ENCODE measurements around the gene C17orf100. TPM values are rescaled to one million over a fixed set of nuclear protein-coding genes. Genes with fewer than 3 reads are reported as not detected.

C17orf100 gene
- total RNA-seq, 2 experiments from 2014 or later, result 0.69 to 0.70 TPM

DNA sequence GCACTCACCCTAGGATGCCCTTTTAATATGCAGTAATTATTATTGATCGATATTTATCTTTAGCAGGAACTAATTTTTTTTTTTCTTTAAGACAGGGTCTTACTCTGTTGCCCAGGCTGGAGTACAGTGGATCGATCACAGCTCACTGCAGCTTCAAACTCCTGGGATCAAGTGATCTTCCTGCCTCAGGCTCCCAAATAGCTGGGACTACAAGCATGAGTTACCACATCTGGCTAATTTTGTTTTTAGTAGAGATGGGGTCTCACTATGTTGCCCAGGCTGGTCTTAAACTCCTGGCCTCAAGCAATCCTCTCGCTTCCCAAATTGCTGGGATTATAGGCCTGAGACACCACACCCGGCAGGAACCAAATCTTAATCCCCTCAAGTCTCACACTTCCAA, 40.3 kb upstream of the C17orf100 start:
- H3K4me3 ChIP-seq (ENCODE audit: low read length), result no peak overlapping the region
- no peaks in the 10 kb centered on the region for H3K4me1 ChIP-seq (ENCODE audit: insufficient read depth, low read length)
- Mint-ChIP-seq H3K4me1 (ENCODE audit: low read depth) (no peaks in the 10 kb centered on the region), H3K36me3 (ENCODE audit: low read depth) (peaks cover 75% of the 10 kb centered on the region), H3K9me3 (no peaks in the 10 kb centered on the region), H3K27me3 (no peaks in the 10 kb centered on the region), H3K27ac (no peak overlapping the region), H3K4me3 (no peak overlapping the region)
- DNase-seq, result no peak
- TF ChIP-seq, protein P1, sequence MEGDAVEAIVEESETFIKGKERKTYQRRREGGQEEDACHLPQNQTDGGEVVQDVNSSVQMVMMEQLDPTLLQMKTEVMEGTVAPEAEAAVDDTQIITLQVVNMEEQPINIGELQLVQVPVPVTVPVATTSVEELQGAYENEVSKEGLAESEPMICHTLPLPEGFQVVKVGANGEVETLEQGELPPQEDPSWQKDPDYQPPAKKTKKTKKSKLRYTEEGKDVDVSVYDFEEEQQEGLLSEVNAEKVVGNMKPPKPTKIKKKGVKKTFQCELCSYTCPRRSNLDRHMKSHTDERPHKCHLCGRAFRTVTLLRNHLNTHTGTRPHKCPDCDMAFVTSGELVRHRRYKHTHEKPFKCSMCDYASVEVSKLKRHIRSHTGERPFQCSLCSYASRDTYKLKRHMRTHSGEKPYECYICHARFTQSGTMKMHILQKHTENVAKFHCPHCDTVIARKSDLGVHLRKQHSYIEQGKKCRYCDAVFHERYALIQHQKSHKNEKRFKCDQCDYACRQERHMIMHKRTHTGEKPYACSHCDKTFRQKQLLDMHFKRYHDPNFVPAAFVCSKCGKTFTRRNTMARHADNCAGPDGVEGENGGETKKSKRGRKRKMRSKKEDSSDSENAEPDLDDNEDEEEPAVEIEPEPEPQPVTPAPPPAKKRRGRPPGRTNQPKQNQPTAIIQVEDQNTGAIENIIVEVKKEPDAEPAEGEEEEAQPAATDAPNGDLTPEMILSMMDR (IDR thresholded peaks at IDR 0.05), result no peak
- intact Hi-C loops (cut with DNase I, micrococcal nuclease), result no loop called here
- peaks cover 44% of the 10 kb centered on the region for H3K36me3 ChIP-seq (ENCODE audit: insufficient read depth, low read length)
- H3K9me3 ChIP-seq (ENCODE audit: control insufficient read depth in 1 of 2, insufficient read depth in 1 of 2, low read length in 2 of 2), result no peaks in the 10 kb centered on the region
- ATAC-seq (ENCODE audit: poor library complexity), result no peak
- no peaks in the 10 kb centered on the region for H3K27me3 ChIP-seq (ENCODE audit: control insufficient read depth in 1 of 2, insufficient read depth in 2 of 2, low read length in 2 of 2)
- ChIA-PET CTCF (no interaction called here), POLR2A (no interaction called here)
- H3K27ac ChIP-seq (ENCODE audit: low read depth in 1 of 2, low read length in 2 of 2), result no peak overlapping the region

GRCh38 chr17:6623941-6624340, 27.6 kb upstream of the C17orf100 start:
- ChIA-PET POLR2A (no interaction called here), CTCF (no interaction called here)
- Histone ChIP-seq H3K36me3 (ENCODE audit: insufficient read depth, low read length) (peaks cover 44% of the 10 kb centered on the region), H3K9me3 (ENCODE audit: control insufficient read depth in 1 of 2, insufficient read depth in 1 of 2, low read length in 2 of 2) (no peaks in the 10 kb centered on the region), H3K27me3 (ENCODE audit: control insufficient read depth in 1 of 2, insufficient read depth in 2 of 2, low read length in 2 of 2) (no peaks in the 10 kb centered on the region), H3K4me1 (ENCODE audit: insufficient read depth, low read length) (no peaks in the 10 kb centered on the region), H3K4me3 (ENCODE audit: low read length) (no peak overlapping the region), H3K27ac (ENCODE audit: low read depth in 1 of 2, low read length in 2 of 2) (no peak overlapping the region)
- H3K27ac Mint-ChIP-seq, result no peak overlapping the region
- TF ChIP-seq, protein P1 (IDR thresholded peaks at IDR 0.05), result no peak
- no peaks in the 10 kb centered on the region for H3K4me1 Mint-ChIP-seq (ENCODE audit: low read depth)
- ATAC-seq (ENCODE audit: poor library complexity), result no peak
- H3K36me3 Mint-ChIP-seq (ENCODE audit: low read depth), result peaks cover 90% of the 10 kb centered on the region
- no peaks in the 10 kb centered on the region for H3K27me3 Mint-ChIP-seq
- no peaks in the 10 kb centered on the region for H3K9me3 Mint-ChIP-seq
- DNase-seq, result no peak
- intact Hi-C loops (cut with DNase I, micrococcal nuclease), result no loop called here
- no peak overlapping the region for H3K4me3 Mint-ChIP-seq

DNA sequence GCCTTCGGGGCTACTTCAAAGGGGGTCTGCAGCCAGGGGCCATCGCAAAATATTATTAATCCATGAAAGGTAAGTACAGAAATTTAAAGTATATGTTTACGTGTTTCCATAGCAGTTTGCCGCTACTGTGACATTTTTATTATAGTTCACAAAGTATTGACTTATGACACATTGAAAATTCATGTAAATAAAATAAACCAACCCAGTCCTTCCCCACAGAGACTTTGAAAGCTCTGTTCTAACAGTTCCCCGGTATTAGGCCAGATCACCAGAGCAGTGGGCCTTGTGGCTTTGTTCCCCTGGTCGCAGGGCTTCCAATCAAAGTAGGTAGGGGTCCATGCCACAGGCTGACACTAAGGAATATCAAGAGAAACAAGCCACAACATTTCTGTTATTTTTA, 24.9 kb upstream of the C17orf100 start:
- no peak for DNase-seq
- Mint-ChIP-seq H3K36me3 (ENCODE audit: low read depth) (peaks cover 91% of the 10 kb centered on the region), H3K9me3 (no peaks in the 10 kb centered on the region), H3K27ac (no peak overlapping the region), H3K27me3 (no peaks in the 10 kb centered on the region), H3K4me1 (ENCODE audit: low read depth) (peaks cover 5% of the 10 kb centered on the region), H3K4me3 (no peak overlapping the region)
- Histone ChIP-seq H3K36me3 (ENCODE audit: insufficient read depth, low read length) (peaks cover 47% of the 10 kb centered on the region), H3K9me3 (ENCODE audit: control insufficient read depth in 1 of 2, insufficient read depth in 1 of 2, low read length in 2 of 2) (no peaks in the 10 kb centered on the region), H3K4me3 (ENCODE audit: low read length) (no peak overlapping the region), H3K27me3 (ENCODE audit: control insufficient read depth in 1 of 2, insufficient read depth in 2 of 2, low read length in 2 of 2) (no peaks in the 10 kb centered on the region), H3K4me1 (ENCODE audit: insufficient read depth, low read length) (no peaks in the 10 kb centered on the region), H3K27ac (ENCODE audit: low read depth in 1 of 2, low read length in 2 of 2) (no peak overlapping the region)
- TF ChIP-seq, protein P1 (IDR thresholded peaks at IDR 0.05), result no peak
- intact Hi-C loops (cut with DNase I, micrococcal nuclease), result no loop called here
- no peak for ATAC-seq (ENCODE audit: poor library complexity)
- ChIA-PET CTCF (no interaction called here), POLR2A (interaction anchor here (0.6 kb wide), 1 partner anchor 49 kb away, joined by 3 read pairs; no protein-coding TSS in a partner anchor)
